Central memory CD4-positive, alpha-beta T cell (primary cell): ENCODE results near the gene GGT7.
"Not testable (repeated sequence)": the region's sequence is repeated elsewhere in the genome, so short reads cannot be mapped to it uniquely, and the experiment has no call there.

Experiments used
- DNase-seq: peaks from one replicate; pipeline ENCODE4 v3.0.0; 2022

The GGT7 gene

GRCh38 chr20:34842143-34842542, 30.5 kb downstream of the GGT7 start:
- no peak for DNase-seq

DNA sequence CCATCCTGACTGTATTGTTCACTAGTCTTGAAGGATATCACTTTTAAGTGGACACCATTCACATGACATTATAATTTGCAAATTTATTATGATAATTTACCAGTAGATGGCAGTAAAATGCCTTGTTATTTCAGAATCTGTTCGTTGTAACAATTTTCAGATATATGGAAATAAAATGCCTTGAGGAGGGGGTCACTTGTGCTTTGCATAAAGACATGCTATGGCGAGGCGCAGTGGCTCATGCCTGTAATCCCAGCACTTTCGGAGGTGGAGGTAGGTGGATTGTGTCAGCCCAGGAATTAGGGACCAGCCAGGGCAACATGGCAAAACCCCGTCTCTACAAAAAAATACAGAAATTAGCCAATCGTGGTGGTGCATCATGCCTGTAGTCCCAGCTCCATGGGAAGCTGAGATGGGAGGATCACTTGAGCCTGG, 38.2 kb downstream of the GGT7 start:
- peak; percentile 36 for DNase-seq

DNA sequence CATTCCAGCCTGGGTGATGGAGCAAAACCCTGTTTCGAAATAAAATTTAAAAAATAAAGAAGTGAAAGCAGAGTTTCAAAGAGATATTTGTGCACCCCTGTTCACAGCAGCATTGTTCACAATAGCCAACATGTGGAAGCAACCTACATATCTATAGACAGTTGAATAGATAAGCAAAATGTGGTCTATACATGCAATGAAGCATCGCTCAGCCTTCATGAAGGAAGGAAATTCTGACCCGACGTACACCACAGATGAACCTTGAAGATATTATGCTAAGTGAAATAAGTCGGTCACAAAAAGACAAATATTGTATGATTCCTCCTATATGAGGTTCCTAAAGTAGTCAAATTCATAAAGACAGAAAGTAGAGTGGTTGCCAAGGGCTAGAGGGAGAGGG, 40.7 kb downstream of the GGT7 start:
- no peak for DNase-seq

DNA sequence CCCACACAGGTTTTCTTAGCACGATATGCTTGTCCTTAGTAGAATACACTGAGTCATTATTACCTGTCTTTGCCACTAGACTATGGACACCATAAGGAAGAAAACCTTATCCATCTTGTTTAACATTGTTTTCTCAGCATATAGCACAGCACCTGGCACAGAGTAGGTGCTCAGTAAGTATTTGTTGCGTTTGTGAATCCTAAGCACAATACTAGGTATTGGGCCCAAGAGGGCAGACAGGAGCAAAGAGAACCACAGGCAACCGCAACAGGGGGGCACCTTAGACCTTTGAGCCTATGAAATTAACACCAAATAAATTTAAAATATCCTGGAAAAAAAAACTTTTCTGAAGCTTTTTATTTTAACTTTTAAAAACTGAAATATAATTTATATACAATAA, 43.5 kb downstream of the GGT7 start:
- no peak for DNase-seq

GRCh38 chr20:34825530-34826362, 46.9 kb downstream of the GGT7 start, which contains the start of gene NCOA6:
NCOA6 (minus strand) TSS chr20:34825651; CDS start chr20:34782355, 43,296 bp downstream.
- DNase-seq = peak; percentile 69

GRCh38 chr20:34824806-34825529, 47.7 kb downstream of the GGT7 start:
- peak; percentile 66 for DNase-seq

- DNase-seq = peak; percentile 65
Measured at GRCh38 chr20:34824452-34824805, 48.2 kb downstream of the GGT7 start.

DNA sequence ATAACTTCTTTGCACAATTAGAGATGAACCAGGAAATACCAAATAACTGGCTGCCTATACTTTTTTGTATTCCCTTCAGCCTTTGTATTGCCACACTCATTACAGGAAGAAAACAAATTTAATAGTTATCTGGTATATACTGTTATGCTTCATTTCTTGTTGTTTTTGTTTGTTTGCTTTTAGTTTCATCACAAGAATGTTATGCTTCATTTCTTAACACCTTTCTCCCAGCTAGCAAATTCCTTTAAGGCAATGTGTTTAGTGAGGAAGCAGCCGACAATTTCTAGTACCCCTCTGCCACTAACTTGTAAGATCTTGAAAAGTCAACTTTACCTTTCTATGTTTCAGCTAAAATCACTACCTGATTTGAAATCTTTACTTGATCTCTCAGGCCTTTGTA, 48.6 kb downstream of the GGT7 start:
- DNase-seq = no peak

DNA sequence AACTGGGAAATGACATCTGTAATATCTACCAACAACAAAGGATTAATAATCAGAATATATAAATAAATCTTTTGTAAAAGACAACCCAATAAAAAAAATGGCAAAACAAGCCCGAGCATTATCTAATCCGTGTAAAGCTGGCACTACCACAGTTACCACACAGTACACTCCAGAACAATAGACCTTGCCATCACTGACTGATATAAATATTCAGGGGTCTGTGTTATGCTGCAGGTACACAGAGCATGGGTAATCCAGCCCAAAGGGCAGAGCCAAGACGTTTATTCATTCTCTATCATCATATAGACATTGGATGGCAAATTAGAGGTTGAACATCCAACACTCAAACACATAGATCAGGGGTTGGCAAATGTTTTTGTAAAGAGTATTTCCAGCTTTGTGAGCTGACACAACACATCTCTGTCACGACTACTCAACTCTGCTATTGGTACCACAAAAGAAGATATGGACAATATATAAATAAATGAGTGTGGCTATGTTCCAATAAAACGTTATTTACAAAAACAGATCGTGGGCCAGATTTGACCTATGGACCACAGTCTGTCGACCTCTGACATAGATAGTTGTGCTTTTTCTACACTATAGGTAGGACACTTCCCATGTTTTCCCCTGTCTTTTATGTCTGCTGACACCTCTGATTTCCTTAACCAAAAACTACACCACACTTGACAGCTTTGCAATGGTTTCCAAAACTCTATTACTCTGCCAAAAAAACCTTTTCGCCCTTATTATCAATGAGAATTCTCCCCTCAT, 51.7 kb downstream of the GGT7 start:
- DNase-seq = no peak

DNA sequence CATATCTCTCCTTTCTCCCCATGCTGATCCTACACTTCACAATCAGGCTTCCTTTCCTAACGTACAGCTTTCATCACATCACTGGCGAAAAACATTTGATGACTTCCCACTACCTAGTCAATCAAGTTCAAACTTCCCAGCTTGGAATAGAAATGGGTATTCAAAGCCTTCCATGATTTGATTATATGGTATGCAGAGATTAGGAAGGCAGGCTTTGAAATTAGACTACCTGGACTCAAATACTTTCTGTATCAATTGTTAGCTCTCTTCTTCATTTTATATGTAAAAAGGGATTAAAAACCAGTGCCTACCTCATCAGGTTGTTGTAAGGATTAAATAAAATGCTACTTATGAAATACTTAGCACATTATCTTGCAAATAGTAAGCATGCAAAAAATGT, 54.9 kb downstream of the GGT7 start:
- no peak for DNase-seq

DNA sequence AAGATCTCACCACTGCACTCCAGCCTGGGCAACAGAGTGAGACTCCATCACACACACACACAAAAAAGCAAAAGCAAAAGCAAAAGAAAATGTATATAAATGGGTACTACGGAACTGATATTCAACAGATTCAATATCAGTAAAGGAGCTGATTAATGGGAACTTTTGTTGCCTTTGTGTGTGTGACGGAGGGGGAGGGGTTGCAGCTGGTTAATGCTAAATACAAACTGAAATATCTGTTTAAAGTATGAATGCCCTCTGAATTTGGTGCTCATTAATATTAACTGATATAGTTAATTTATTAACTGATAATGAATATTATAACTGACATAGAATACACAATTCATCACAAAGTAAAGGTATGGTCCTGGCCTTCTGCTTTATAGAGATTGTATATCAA, 55.6 kb downstream of the GGT7 start:
- no peak for DNase-seq

- DNase-seq = no peak
Measured at GRCh38 chr20:34815636-34816035, 57.0 kb downstream of the GGT7 start.

- DNase-seq = no peak
Measured at GRCh38 chr20:34808583-34808982, 64.1 kb downstream of the GGT7 start.

GRCh38 chr20:34807944-34808465, 64.7 kb downstream of the GGT7 start:
- DNase-seq = not testable (repeated sequence)

GRCh38 chr20:34806255-34806654, 66.4 kb downstream of the GGT7 start:
- DNase-seq = no peak

DNA sequence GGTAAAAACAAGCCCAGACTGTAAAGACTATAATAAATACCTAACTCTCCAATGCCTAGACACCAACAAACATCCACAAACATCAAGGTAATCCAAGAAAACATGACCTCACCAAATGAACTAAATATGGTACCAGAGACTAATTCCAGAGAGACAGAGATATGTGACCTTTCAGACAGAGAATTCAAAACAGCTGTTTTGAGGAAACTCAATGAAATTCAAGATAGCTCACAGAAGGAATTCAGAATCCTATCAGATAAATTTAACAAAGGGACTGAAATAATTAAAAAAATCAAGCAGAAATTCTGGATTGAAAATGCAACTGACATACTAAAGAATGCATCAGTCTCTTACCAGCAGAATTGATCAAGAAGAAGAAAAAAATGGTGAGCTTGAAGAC, 73.8 kb downstream of the GGT7 start:
- DNase-seq = no peak

DNA sequence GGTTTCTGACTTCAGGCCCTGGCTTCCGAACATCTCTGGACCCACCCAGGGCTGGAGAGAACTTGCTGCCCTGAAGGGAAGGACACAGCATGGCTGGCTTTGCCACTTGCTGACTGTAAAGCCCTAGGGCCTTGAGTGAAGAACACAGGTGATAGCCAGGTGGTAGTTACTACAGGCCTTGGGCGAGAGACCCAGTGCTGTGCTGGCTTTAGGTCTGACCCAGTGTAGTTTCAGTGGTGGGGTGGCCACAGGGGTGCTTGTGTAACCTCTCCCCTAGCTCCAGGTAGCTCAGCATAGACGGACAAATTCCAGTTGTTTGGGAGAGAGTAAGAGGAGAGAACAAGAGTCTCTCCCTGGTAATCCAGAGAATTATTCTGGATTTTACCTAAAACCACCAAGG, 74.3 kb downstream of the GGT7 start:
- DNase-seq = no peak

DNA sequence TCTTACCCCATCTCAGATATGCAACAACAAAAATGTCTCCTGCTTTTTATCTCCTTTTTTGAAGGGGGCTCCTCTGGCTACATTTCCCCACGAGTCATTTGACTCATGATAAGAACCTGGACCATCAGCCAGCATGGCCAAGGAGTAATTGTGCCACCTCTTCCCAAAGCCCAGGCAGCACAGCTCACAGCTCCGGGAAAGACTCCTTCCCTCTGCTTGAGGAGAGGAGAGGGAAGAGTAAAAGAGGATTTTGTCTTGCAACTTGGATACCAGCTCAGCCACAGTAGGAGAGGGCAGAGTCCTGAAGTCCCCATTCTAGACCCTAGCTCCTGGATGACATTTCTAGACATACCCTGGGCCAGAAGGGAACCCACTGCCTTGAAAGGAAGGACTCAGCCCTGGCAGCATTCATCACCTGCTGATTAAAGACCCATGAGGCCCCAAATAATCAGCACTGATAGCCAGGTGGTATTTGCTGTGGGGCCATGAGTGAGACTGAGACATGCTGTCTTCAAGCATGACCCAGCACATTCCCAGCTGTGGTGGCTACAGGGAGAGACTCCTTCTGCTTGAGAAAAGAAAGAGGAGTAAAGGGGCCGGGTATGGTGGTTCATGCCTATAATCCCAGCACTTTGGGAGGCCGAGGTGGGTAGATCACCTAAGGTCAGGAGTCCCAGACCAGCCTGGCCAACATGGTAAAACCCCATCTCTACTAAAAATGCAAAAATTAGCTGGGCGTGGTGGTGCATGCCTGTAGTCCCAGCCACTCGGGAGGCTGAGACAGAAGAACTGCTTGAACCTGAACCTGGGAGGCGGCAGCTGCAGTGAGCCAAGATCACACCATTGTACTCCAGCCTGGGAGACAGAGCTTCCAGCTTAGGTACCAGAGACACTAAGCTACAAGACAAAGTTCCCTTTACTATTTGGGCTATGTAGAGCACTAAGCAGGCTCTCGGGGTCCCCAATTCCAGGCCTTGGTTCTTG, 75.4 kb downstream of the GGT7 start:
- no peak for DNase-seq
